ENCODE results near the gene C2orf42. TPM values are rescaled to one million over a fixed set of nuclear protein-coding genes. Genes with fewer than 3 reads are reported as not detected.

Gene C2orf42
- total RNA-seq, 1 donor from 2014 or later = 17.9 TPM

GRCh38 chr2:70145851-70146739 is 44.7 kb downstream of the C2orf42 start:
- FAIRE-seq (no peak), DNase-seq (ENCODE audit: low read depth) (no peak)
- Histone ChIP-seq H3K4me3 (ENCODE audit: low read depth, low read length) (no peak overlapping the region), H3K36me3 (ENCODE audit: control insufficient read depth, insufficient read depth, low read length) (no peaks in the 10 kb centered on the region), H3K27me3 (ENCODE audit: control insufficient read depth, insufficient read depth, low read length) (no peaks in the 10 kb centered on the region)
- no peak for TF ChIP-seq CTCF (IDR thresholded peaks at IDR 0.05; ENCODE audit: insufficient read depth, low read length, severe bottlenecking)

GRCh38 chr2:70145144-70145490 is 45.7 kb downstream of the C2orf42 start:
- no peak overlapping the region for H3K4me3 ChIP-seq (ENCODE audit: low read depth, low read length)
- FAIRE-seq = no peak
- no peak for TF ChIP-seq CTCF (IDR thresholded peaks at IDR 0.05; ENCODE audit: insufficient read depth, low read length, severe bottlenecking)

GRCh38 chr2:70144443-70145143 is 46.2 kb downstream of the C2orf42 start:
- no peak overlapping the region for H3K4me3 ChIP-seq (ENCODE audit: low read depth, low read length)
- no peak for TF ChIP-seq CTCF (IDR thresholded peaks at IDR 0.05; ENCODE audit: insufficient read depth, low read length, severe bottlenecking)
- H3K36me3 ChIP-seq (ENCODE audit: control insufficient read depth, insufficient read depth, low read length) = no peaks in the 10 kb centered on the region
- no peaks in the 10 kb centered on the region for H3K27me3 ChIP-seq (ENCODE audit: control insufficient read depth, insufficient read depth, low read length)
- FAIRE-seq = no peak
- no peak for DNase-seq (ENCODE audit: low read depth)

More at GRCh38 chr2:70145144-70145490, 45.7 kb downstream of the C2orf42 start:
- DNase-seq (ENCODE audit: low read depth) = no peak
- no peaks in the 10 kb centered on the region for H3K36me3 ChIP-seq (ENCODE audit: control insufficient read depth, insufficient read depth, low read length)
- no peaks in the 10 kb centered on the region for H3K27me3 ChIP-seq (ENCODE audit: control insufficient read depth, insufficient read depth, low read length)

GRCh38 chr2:70143314-70144150 is 47.3 kb downstream of the C2orf42 start:
- H3K27me3 ChIP-seq (ENCODE audit: control insufficient read depth, insufficient read depth, low read length) = no peaks in the 10 kb centered on the region
- no peaks in the 10 kb centered on the region for H3K36me3 ChIP-seq (ENCODE audit: control insufficient read depth, insufficient read depth, low read length)
- DNase-seq (ENCODE audit: low read depth) (peak; percentile 45), FAIRE-seq (no peak)
- H3K4me3 ChIP-seq (ENCODE audit: low read depth, low read length) = no peak overlapping the region
- TF ChIP-seq CTCF (IDR thresholded peaks at IDR 0.05; ENCODE audit: insufficient read depth, low read length, severe bottlenecking) = no peak

GRCh38 chr2:70142590-70143313 is 48.1 kb downstream of the C2orf42 start:
- peak; percentile 98 for TF ChIP-seq CTCF (IDR thresholded peaks at IDR 0.05; ENCODE audit: insufficient read depth, low read length, severe bottlenecking)
- no peak for FAIRE-seq
- Histone ChIP-seq H3K4me3 (ENCODE audit: low read depth, low read length) (peak overlapping the region; percentile 47), H3K36me3 (ENCODE audit: control insufficient read depth, insufficient read depth, low read length) (no peaks in the 10 kb centered on the region), H3K27me3 (ENCODE audit: control insufficient read depth, insufficient read depth, low read length) (no peaks in the 10 kb centered on the region)
- DNase-seq (ENCODE audit: low read depth) = peak; percentile 95
